Neural cell (in vitro differentiated cells): ENCODE data around the gene HLA-C.

Source experiments
- EP300 ChIP-seq: fragments of 450-650 bp; conservative IDR thresholded peaks from 2 replicates; pipeline ENCODE4 v1.6.1; 2014; ENCODE audit warnings: antibody characterized with exemption, mild to moderate bottlenecking, moderate library complexity; ENCODE audit not compliant: poor library complexity, severe bottlenecking
- EZH2 ChIP-seq: fragments of 200-600, 300-800 bp; shearing (Covaris generic), sonication (generic); IDR thresholded peaks from 2 replicates; pipeline ENCODE4 v1.6.1; 2014; ENCODE audit warnings: antibody characterized with exemption, low read length, borderline replicate concordance, mild to moderate bottlenecking; ENCODE audit not compliant: insufficient read depth, poor library complexity, severe bottlenecking
- POLR2AphosphoS5 ChIP-seq: IDR thresholded peaks from 2 replicates; pipeline ENCODE4 v1.6.1; 2012
- RAD21 ChIP-seq: fragments of 450-650 bp; conservative IDR thresholded peaks from 2 replicates; pipeline ENCODE4 v1.6.1; 2014; ENCODE audit warnings: antibody characterized with exemption, mild to moderate bottlenecking, moderate library complexity
- SMC3 ChIP-seq: fragments of 450-650 bp; conservative IDR thresholded peaks from 2 replicates; pipeline ENCODE4 v1.6.1; 2014; ENCODE audit warnings: antibody characterized with exemption, mild to moderate bottlenecking, moderate library complexity; ENCODE audit not compliant: poor library complexity
- TF ChIP-seq, protein P1 (sequence below): fragments of 450-650 bp; IDR thresholded peaks from 2 replicates; pipeline ENCODE4 v1.5.1; 2014; ENCODE audit warnings: antibody characterized with exemption, mild to moderate bottlenecking, moderate library complexity; ENCODE audit not compliant: poor library complexity, severe bottlenecking
- TF ChIP-seq, protein P2 (sequence below): IDR thresholded peaks from 2 replicates; pipeline ENCODE4 v1.6.1; 2012; ENCODE audit warnings: borderline replicate concordance

DNA sequence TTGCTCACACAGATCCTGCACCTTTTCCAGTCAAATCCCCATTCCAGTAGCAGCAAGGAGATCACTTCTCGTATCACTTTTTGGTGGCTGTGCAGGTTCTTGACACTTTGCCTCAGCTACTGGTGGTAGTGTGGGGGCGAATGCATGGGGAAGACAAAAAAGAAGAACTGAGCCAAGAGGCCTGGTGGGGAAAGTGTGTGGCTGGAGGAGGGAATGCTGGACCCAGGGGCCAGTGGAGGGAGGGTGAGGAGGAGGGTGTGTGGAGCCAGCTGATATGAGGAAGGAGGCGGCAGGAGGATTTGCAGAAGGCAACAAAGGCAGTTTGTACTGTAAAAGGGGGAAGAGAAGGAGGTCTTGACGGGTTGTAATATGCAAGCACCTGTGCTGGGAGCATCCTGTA lies 15.7 kb upstream of the HLA-C start:
- TF ChIP-seq, protein P1, sequence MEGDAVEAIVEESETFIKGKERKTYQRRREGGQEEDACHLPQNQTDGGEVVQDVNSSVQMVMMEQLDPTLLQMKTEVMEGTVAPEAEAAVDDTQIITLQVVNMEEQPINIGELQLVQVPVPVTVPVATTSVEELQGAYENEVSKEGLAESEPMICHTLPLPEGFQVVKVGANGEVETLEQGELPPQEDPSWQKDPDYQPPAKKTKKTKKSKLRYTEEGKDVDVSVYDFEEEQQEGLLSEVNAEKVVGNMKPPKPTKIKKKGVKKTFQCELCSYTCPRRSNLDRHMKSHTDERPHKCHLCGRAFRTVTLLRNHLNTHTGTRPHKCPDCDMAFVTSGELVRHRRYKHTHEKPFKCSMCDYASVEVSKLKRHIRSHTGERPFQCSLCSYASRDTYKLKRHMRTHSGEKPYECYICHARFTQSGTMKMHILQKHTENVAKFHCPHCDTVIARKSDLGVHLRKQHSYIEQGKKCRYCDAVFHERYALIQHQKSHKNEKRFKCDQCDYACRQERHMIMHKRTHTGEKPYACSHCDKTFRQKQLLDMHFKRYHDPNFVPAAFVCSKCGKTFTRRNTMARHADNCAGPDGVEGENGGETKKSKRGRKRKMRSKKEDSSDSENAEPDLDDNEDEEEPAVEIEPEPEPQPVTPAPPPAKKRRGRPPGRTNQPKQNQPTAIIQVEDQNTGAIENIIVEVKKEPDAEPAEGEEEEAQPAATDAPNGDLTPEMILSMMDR: no peak
- TF ChIP-seq SMC3 (no peak), EP300 (no peak), EZH2 (no peak), RAD21 (no peak), POLR2AphosphoS5 (no peak)
- TF ChIP-seq, protein P2, sequence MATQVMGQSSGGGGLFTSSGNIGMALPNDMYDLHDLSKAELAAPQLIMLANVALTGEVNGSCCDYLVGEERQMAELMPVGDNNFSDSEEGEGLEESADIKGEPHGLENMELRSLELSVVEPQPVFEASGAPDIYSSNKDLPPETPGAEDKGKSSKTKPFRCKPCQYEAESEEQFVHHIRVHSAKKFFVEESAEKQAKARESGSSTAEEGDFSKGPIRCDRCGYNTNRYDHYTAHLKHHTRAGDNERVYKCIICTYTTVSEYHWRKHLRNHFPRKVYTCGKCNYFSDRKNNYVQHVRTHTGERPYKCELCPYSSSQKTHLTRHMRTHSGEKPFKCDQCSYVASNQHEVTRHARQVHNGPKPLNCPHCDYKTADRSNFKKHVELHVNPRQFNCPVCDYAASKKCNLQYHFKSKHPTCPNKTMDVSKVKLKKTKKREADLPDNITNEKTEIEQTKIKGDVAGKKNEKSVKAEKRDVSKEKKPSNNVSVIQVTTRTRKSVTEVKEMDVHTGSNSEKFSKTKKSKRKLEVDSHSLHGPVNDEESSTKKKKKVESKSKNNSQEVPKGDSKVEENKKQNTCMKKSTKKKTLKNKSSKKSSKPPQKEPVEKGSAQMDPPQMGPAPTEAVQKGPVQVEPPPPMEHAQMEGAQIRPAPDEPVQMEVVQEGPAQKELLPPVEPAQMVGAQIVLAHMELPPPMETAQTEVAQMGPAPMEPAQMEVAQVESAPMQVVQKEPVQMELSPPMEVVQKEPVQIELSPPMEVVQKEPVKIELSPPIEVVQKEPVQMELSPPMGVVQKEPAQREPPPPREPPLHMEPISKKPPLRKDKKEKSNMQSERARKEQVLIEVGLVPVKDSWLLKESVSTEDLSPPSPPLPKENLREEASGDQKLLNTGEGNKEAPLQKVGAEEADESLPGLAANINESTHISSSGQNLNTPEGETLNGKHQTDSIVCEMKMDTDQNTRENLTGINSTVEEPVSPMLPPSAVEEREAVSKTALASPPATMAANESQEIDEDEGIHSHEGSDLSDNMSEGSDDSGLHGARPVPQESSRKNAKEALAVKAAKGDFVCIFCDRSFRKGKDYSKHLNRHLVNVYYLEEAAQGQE: no peak
